ENCODE results near the gene ATRX.
"Not testable (repeated sequence)": the region's sequence is repeated elsewhere in the genome, so short reads cannot be mapped to it uniquely, and the experiment has no call there.

ATRX gene

GRCh38 chrX:77621453-77621852, 164.6 kb downstream of the ATRX start:
- not testable (repeated sequence) for DNase-seq (ENCODE audit: low read depth)

DNA sequence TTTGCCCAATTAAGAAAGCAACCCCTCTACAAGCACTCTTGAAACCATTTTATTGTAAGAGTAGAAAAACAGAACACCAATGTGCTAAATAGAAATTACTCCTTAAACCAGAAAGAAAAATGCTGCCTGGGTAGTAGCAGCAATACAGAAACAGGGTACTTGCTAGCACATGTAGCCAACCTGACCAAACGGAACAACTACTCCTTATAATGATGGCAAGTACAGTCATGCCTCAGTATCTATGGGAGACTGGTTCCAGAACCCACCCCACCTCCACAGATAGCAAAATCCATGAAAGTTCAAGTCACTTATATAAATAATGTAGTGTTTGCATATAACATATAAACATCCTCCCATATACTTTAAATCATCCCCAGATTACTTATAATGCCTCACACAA, 168.8 kb downstream of the ATRX start:
- DNase-seq (ENCODE audit: low read depth) = no peak

DNA sequence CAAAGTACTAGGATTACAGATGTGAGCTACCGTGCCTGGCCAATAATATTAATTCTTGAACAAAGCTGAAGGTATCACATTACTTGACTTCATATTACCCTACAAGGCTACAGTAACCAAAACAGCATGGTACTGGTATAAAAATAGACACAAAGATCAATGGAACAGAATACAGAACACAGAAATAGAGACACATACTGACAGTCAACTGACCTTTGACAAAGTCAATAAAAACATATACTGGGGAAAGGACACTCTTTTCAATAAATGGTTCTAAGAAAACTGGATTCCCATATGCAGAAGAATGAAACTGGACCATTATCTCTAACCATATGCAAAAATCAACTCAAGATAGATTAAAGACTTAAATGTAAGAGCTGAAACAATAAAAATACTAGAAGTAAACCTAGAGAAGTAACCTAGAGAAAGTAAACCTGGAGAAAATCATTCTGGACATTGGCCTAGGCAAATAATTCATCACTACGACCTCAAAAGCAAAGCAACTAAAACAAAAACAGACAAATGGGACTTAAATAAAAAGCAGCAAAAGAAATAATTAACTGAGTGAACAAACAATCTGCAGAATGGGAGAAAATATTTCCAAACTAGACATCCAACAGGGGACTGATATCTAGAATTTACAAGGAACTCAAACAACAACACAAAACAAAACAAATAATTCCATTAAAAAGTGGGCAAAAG, 182.2 kb downstream of the ATRX start:
- no peak for DNase-seq (ENCODE audit: low read depth)

DNA sequence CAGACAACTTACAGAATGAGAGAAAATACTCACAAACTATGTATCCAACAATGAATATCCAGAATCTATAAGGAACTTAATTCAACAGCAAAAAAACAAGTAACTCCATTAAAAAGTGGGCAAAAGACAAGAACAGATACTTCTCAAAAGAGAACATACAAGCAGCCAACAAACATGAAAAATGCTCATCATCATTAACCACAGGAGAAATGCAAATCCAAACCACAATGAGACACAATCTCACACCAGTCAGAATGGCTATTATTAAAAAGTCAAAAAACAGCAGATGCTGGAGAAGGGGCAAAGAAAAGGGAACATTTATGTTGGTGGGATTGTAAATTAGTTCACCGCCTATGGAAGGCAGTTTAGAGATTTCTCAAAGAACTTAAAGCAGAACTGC, 188.5 kb downstream of the ATRX start:
- DNase-seq (ENCODE audit: low read depth) = no peak

DNA sequence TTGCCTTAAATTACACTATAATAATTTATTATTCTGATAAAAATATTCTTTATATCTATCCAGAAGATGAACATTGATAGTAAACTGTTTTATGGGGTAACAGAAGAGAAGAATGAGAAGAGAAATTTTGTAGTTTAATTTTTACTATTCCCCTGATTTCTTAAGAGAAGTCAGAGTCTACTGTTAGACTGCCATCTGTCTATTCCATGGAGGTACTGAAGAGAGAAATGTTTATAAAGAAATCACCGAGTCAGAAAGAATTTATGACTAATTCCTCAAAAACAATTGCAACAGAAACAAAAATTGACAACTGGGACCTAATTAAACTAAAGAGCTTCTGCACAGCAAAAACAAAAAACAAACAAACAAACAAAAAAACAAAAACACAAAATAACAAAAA, 188.9 kb downstream of the ATRX start:
- no peak for DNase-seq (ENCODE audit: low read depth)

GRCh38 chrX:77595848-77596247, 190.2 kb downstream of the ATRX start:
- no peak for DNase-seq (ENCODE audit: low read depth)

- DNase-seq (ENCODE audit: low read depth) = no peak
Measured at GRCh38 chrX:77572322-77572721, 213.7 kb downstream of the ATRX start.

DNA sequence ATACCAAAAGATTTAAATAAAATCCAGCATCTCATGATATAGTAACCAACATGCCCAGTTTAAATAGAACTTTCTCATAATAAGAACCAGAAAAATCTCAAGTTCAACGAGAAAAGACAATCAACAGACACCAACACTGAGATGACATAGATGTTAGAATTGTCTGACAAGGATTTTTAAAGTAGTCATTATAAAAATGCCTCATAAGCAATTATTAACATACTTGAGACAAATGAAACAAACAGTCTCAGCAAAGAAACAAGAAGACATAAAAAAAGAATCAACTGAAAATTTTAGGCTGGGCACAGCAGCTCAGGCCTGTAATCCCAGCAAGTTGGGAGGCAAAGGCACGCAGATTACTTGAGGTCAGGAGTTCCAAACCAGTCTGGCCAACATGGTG, 220.7 kb downstream of the ATRX start:
- DNase-seq (ENCODE audit: low read depth) = no peak

DNA sequence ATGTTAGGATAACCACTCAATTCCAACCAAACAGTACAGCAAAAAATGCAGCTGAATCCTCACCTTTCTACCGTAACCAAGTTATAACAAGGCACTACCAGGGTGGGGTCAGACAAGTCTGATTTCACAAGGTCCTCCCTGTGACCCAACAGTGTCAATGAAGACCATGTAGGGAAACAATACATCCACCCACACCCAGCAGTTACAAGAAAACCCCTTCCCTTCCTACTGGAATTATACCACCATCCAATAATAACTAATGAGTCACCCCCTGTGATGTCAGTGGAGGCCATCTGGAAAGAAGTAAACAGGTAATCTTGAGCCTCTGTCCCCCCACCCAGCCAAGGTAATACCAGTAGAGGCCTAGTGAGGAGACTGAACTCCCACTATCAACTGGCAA, 221.2 kb downstream of the ATRX start:
- DNase-seq (ENCODE audit: low read depth) = no peak

DNA sequence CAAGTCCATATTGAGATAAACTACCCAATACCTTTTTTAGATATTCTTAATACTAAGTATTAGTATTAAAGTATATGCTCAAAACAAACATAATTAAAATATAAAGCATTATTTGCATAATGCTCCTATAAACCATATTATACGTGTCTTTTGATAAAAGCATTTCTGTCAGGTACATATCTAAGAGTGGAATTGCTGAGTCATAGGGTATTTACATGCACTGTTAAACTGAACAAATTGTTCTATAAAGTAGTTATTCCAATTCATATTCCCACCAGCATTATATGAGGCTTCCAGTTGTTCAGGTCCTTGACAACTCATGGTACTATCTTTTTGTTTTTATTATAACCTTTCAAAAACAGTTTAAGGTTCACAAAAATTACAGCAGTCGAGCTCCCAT, 224.6 kb downstream of the ATRX start:
- no peak for DNase-seq (ENCODE audit: low read depth)

DNA sequence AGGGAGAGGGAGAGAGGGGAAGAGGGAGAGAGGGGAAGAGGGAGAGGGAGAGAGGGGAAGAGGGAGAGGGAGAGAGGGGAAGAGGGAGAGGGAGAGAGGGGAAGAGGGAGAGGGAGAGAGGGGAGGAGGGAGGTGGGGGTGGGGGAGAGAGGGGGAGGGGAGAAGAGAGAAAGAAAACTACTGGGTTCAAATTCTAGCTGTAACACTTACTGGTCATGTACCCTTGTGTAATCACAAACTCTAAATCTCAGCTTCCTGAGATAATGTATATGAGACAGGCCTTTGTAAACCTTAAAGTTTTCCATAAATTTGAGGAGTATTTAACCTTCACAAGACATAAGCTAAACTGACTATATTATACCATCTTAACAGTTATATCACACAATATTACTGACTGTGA, 229.7 kb downstream of the ATRX start:
- no peak for DNase-seq (ENCODE audit: low read depth)

DNA sequence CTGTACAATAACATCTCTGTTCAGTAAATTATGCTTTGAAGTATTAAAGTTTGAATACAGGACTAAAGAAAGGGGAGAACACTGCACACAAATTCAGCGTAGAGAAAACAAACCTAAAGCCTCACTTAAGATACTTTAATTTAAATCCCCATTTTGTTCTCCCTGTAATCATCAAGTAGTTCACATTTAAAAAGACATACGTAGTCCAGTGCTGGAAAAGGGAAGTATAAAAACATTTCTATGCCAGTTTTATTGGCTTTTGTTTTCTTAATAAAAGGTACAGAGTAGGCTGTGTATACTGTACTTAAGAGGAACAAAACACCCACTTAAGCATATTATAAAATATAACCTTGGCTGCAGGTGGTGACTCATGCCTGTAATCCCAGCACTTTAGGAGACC, 237.3 kb downstream of the ATRX start:
- no peak for DNase-seq (ENCODE audit: low read depth)

GRCh38 chrX:77539778-77540177, 246.2 kb downstream of the ATRX start:
- DNase-seq (ENCODE audit: low read depth) = not testable (repeated sequence)

DNA sequence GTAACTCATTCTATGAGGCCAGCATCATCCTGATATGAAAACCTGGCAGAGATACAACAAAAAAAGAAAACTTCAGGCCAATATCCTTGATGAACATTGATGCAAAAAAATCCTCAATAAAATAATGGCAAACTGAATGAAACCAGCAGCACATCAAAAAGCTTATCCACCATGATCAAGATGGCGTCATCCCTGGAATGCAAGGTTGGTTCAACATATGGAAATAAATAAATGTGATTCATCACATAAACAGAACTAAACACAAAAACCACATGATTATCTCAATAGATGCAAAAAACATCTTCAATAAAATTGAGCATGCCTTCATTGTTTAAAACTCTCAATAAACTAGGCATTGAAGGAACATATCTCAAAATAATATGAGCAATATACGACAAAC, 254.8 kb downstream of the ATRX start:
- DNase-seq (ENCODE audit: low read depth) = not testable (repeated sequence)

DNA sequence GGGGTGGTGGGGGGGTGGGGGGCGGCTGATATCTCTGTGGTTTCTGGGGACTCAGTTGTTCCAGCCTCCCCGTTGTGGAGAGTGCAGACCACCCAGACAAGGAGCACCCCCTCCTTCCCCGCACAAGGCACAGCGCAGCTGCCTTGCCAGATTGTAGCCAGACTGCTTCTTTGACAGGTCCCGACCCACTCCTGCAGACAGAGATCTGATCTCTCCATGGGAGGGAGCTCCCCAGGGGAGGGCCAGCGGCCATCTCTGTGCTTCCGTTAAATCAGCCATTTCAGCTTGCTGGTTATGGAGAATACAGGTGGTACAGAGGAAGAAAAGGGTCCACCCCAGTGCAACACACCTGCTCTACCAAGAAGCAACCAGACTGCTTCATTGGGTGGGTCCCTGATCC, 258.0 kb downstream of the ATRX start:
- DNase-seq (ENCODE audit: low read depth) = no peak

DNA sequence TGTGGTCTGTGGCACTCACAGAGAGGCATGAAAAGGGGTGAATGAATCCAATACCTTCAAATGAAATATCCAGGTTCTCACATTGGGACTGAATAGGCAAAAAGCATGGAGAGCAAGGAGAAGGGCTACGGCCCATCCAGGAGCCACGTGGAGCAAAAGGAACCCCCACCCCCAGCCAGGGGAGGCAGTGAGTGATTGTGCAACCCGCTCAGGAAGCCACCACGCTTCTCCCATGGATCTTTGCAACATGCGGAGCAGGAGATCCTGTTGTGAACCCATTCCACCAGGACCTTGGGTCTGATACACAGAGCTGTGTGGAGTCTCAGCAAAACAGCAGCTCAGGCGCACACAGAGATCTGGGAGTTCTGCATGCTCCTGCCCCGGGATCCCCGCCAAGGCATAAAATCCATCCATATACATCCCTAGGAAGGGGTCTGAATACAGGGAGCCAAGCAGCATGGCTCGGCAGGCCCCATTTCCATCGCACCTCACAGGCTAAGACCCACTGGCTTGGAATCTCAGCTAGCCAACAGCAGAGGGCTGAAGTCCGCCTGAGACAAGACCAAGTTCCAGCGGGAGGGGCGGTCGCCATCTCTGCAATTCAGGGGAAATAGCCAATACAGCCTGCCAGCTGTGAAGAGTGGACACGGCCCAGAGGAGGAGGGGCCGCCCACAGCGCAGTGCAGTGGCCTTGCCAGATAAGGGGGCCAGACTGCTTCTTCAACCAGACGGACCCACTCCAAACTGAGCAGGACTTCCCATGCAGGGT, 258.6 kb downstream of the ATRX start:
- no peak for DNase-seq (ENCODE audit: low read depth)

DNA sequence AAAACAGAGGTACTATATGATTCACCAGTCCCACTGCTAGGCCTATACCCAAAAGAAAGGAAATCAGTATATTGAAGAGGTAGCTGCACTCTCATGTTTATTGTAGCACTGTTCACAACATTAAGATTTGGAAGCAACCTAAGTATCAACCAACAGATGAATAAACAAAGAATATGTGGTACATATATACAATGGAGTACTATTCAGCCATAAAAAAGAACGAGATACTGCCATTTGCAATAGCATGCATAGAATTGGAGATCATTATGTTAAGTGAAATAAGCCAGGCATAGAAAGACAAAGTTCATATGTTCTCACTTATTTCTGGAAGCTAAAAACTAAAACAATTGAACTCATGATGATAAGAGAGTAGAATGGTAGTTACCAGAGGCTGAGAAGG, 266.3 kb downstream of the ATRX start:
- no peak for DNase-seq (ENCODE audit: low read depth)

DNA sequence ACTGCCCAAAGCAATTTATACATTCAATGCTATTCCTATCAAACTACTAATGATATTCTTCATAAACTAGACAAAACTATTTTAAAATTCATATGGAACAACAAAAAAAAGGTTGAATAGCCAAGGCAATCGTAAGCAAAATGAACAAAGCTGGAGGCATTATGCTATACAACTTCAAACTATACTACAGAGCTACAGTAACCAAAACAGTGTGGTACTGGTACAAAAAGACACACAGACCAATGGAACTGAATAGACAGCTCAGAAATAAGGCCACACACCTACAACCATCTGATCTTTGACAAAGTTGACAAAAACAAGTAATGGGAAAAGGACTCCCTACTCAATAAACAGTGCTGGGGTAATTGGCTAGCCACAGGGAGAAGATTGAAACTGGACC, 271.8 kb downstream of the ATRX start:
- no peak for DNase-seq (ENCODE audit: low read depth)

- DNase-seq (ENCODE audit: low read depth) = no peak
Measured at GRCh38 chrX:77510007-77510406, 276.0 kb downstream of the ATRX start.

GRCh38 chrX:77505227-77505626, 280.8 kb downstream of the ATRX start:
- DNase-seq (ENCODE audit: low read depth) = no peak

DNA sequence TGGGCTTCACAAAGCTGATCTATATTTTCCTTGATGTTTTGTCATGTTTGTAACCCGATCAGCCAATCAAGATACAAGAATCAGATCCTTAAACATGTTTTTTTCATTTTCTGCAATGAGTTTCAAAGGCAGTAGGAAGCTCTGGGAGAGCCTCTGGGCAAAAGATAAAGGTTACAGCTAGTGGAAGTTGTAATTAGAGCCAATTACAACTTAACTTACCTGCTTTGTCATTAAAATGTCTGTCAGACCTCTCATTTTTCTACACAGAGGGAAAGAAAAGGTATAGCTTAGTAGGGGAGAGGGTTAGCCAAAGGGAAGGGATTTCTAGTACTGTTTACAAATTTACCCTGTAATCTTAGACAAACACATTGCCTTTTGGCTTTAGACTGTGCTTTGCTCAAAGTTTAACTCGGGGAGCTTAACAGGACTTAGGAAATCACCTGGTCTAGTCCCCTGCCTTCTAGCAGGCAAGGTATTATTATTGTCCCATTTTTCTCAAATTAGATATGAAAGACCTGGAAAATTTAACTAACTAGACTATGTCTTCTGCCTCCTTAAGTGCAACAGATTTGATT, 283.0 kb downstream of the ATRX start:
- DNase-seq (ENCODE audit: low read depth) = no peak

- DNase-seq (ENCODE audit: low read depth) = not testable (repeated sequence)
Measured at GRCh38 chrX:77500164-77500563, 285.9 kb downstream of the ATRX start.

Measured in stimulated activated CD8-positive, alpha-beta memory T cell treated with anti-CD3 and anti-CD28 coated beads, Interleukin-12 subunit alpha, Interleukin-12 subunit beta, amount 100 ng/mL, for 4 hours (primary cell).